Choroid plexus epithelial cell (primary cell): ENCODE data around the gene EEPD1.

Experiments
- DNase-seq: peaks from one replicate; pipeline ENCODE4 v3.0.0-alpha.2; 2010; ENCODE audit warnings: low read depth
- H3K4me3 ChIP-seq: 2 replicates; pipeline ENCODE4 v1.5.1; 2011; ENCODE audit warnings: low read depth, mild to moderate bottlenecking, control low read depth, low read length, moderate library complexity
- TF ChIP-seq, protein P1 (sequence below): conservative IDR thresholded peaks from 2 replicates; pipeline ENCODE4 v1.5.1; 2011; ENCODE audit warnings: low read depth, mild to moderate bottlenecking, control low read depth, inconsistent platforms, low read length, moderate library complexity

EEPD1 gene

DNA sequence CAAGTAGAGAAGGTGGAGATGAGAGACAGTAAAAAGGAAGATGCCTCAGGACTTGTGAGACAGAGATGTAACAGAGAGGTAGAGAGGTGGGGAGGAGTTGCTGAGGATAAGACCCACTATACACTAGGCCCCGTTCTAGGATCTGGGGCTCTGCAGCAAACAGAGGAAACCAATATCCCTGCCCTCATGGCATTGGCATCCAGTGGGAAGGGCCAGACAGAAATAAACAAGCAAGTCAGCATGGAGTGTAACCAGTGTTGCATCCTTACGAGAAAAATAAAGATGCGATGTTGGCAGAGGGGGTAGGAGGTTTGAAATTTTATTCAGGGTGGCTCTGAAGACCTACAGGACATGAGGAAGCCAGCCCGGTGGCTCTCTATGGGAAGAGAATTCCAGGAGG, 22.0 kb upstream of the EEPD1 start:
- DNase-seq = peak; percentile 23
- no peak overlapping the region for H3K4me3 ChIP-seq
- TF ChIP-seq, protein P1, sequence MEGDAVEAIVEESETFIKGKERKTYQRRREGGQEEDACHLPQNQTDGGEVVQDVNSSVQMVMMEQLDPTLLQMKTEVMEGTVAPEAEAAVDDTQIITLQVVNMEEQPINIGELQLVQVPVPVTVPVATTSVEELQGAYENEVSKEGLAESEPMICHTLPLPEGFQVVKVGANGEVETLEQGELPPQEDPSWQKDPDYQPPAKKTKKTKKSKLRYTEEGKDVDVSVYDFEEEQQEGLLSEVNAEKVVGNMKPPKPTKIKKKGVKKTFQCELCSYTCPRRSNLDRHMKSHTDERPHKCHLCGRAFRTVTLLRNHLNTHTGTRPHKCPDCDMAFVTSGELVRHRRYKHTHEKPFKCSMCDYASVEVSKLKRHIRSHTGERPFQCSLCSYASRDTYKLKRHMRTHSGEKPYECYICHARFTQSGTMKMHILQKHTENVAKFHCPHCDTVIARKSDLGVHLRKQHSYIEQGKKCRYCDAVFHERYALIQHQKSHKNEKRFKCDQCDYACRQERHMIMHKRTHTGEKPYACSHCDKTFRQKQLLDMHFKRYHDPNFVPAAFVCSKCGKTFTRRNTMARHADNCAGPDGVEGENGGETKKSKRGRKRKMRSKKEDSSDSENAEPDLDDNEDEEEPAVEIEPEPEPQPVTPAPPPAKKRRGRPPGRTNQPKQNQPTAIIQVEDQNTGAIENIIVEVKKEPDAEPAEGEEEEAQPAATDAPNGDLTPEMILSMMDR = no peak

DNA sequence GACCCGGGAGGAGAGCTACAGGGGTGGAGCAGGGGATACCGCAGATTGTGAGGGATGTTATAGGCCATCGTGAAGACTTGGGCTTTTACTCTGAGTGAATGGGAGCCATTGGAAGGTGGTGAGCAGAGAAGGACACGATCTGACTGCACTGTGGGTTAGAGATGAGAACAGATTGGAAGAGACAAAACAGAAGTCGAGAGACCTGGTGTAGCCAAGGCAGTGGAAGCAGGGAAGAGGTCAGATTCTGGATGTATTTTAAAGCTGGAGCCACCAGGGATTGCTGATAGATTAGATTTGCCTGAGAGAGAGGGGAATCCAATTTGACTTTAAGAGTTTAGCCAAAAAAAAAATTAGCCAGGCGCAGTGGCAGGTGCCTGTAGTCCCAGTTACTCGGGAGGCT, 21.6 kb upstream of the EEPD1 start:
- no peak overlapping the region for H3K4me3 ChIP-seq
- DNase-seq = no peak
- TF ChIP-seq, protein P1 = no peak

DNA sequence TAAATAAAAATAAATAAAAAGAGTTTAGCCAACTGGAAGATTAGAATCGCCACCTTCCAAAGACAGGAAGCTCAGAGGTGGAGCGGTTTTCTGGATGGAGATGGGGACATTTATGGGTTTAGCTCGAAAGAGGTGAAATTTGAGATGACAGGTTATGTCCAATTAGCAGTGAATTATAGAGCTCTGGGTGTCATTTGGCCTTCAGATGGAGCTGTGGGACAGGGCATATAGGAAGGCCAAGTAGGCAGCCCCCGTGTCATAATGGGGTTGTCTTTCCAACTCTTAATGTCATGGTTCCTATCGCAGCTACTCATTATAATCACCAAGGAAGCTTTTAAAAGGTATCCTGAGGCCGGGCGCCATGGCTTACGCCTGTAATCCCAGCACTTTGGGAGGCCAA, 21.0 kb upstream of the EEPD1 start:
- TF ChIP-seq, protein P1 = peak; percentile 8
- H3K4me3 ChIP-seq = no peak overlapping the region
- no peak for DNase-seq

DNA sequence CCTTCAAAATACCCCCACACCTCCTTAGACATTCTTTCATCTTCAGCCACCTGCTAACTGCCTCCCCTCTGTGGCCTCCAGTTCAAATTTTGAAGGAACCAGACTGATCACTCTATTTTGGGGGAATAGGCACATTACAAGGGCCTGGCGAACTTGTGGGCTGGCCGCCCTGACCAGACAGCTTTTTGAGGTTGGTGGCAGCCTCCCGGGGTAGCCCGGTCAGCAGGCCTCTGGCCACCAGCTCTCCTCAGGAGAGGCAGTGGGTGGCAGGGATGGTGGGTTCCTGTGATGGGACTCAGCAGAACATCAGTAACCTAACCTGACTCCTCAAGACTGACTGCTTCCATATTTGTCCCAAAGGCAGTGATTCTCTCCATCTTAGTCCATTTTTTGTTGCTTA, 17.4 kb upstream of the EEPD1 start:
- TF ChIP-seq, protein P1 = no peak
- no peak overlapping the region for H3K4me3 ChIP-seq
- DNase-seq = no peak

DNA sequence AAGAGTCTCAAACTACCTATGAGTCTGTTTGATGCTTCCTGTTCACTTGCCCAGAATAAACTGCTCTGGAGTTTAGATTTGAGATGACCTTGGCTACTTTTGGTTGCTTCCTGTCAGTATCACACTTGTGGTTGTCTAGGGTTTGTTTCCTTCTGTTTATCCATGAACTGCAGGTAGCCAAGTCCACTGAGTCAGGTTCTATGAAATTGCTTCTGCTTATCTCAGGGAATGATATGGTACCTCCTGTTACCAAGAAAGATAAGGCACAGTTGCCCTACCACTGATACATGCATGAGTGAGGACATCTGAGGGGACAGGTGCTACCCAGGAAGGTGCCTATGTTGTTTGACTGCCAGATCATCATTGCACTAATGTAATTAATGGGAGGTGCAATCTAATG, 15.8 kb upstream of the EEPD1 start:
- no peak for DNase-seq
- no peak overlapping the region for H3K4me3 ChIP-seq
- TF ChIP-seq, protein P1 = no peak

DNA sequence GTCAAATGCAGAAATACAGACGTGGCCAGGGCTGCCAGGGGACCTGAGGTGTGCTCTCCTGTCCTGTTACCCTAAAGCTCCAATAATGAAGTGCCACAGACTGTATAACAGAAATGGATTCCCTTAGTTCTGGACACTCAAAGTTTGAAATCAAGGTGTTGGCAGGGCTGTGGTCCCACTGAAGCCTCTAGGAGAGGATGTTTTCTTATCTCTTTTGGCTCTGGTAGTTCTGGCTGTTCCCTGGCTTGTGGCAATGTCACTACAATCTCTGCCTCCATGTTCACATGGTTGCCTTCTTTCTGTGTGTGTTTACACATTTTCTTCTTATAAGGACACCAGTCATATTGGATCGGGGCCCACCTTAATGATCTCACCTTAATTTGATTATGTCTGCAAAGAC, 15.3 kb upstream of the EEPD1 start:
- H3K4me3 ChIP-seq = no peak overlapping the region
- TF ChIP-seq, protein P1 = no peak
- no peak for DNase-seq

DNA sequence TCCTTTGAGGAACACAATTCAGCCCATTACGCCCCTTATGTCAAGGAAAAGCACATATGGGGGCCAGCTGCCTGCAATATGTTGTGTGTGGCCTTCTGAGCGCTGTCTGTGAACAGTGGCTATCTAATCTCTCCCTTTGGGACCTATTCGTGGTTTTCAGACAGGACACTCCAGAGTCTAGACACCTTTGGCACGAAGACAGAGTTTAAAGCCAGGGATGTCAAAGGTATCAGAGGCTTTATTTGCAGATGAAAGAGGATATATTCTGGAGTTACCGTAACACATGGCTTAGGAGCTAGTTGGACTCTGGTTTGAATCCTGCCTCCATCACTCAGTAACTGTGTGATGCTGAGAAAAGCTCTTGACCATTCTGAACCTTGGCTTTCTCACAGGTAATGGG, 14.8 kb upstream of the EEPD1 start:
- TF ChIP-seq, protein P1 = no peak
- H3K4me3 ChIP-seq = no peak overlapping the region
- no peak for DNase-seq
